ENCODE measurements around the gene F8A2. TPM values are rescaled to one million over a fixed set of nuclear protein-coding genes. Genes with fewer than 3 reads are reported as not detected.

The F8A2 gene
- total RNA-seq, 1 experiment from 2014 or later: not detected

- H3K9me3 ChIP-seq (ENCODE audit: control insufficient read depth, low read depth, low read length): peaks cover 27% of the 10 kb centered on the region
- no CpG with 5 or more reads among the region's 1 CpG for WGBS (ENCODE audit: extremely low coverage, insufficient read length, low lambda C conversion rate)
- Mint-ChIP-seq H3K36me3 (ENCODE audit: insufficient read depth in 1 of 3, low read depth in 3 of 3) (peaks cover 3 to 5% (median 3%) of the 10 kb centered on the region in 3 experiments; a peak in 5 of 7 replicates), H3K4me1 (no peaks in the 10 kb centered on the region), H3K4me3 (no peak overlapping the region), H3K9me3 (peaks cover 61 to 69% of the 10 kb centered on the region in 2 experiments), H3K27me3 (ENCODE audit: low read depth) (no peaks in the 10 kb centered on the region), H3K27ac (no peak overlapping the region)
- no peak overlapping the region for H3T11ph ChIP-seq (ENCODE audit: low read length)
- no peaks in the 10 kb centered on the region for H3K23me2 ChIP-seq (ENCODE audit: insufficient read length, low read depth, low read length, poor library complexity, severe bottlenecking)
- no peaks in the 10 kb centered on the region for H3K4me1 ChIP-seq (ENCODE audit: insufficient read depth, low read length)
- no peak overlapping the region for H3K27ac ChIP-seq (ENCODE audit: insufficient read length, low read depth, low read length)
- H3K4me2 ChIP-seq (ENCODE audit: insufficient read depth, insufficient read length, low read length): no peak overlapping the region
- no peak overlapping the region for H3K23ac ChIP-seq (ENCODE audit: insufficient read length, low read depth, low read length)
- no peak for TF ChIP-seq CTCF (conservative IDR thresholded peaks at IDR 0.05)
- no peak overlapping the region for H2BK15ac ChIP-seq (ENCODE audit: low read depth, low read length)
- H4K91ac ChIP-seq (ENCODE audit: insufficient read length, low read depth, low read length): no peak overlapping the region
- no peak overlapping the region for H3K4ac ChIP-seq (ENCODE audit: low read depth, low read length)
- H2BK20ac ChIP-seq (ENCODE audit: low read depth, low read length, poor library complexity, severe bottlenecking): no peak overlapping the region
- no peak overlapping the region for H2AK5ac ChIP-seq (ENCODE audit: insufficient read length, low read length)
- no peak overlapping the region for H3K9ac ChIP-seq (ENCODE audit: extremely low read depth, insufficient read length, low read length)
- H3K14ac ChIP-seq (ENCODE audit: insufficient read depth, low read length): no peak overlapping the region
- H3K56ac ChIP-seq (ENCODE audit: insufficient read length, low read depth, low read length): no peak overlapping the region
- H3K79me2 ChIP-seq (ENCODE audit: insufficient read depth, low read length): no peaks in the 10 kb centered on the region
- no peaks in the 10 kb centered on the region for H3K27me3 ChIP-seq (ENCODE audit: insufficient read depth, low read length)
- no peaks in the 10 kb centered on the region for H4K20me1 ChIP-seq (ENCODE audit: control insufficient read depth, insufficient read depth, insufficient read length)
- no peak overlapping the region for H4K8ac ChIP-seq (replicated peaks; ENCODE audit: insufficient read length, low read depth, low read length)
- no peak overlapping the region for H2BK5ac ChIP-seq (ENCODE audit: insufficient read length, low read length)
- no peak overlapping the region for H2BK120ac ChIP-seq (ENCODE audit: low read depth, low read length, poor library complexity, severe bottlenecking)
- no peak overlapping the region for H2AFZ ChIP-seq (ENCODE audit: low read length)
- no peak overlapping the region for H4K5ac ChIP-seq (ENCODE audit: insufficient read length, low read depth, low read length)
- H2BK12ac ChIP-seq (ENCODE audit: insufficient read length, low read depth, low read length): no peak overlapping the region
- no peaks in the 10 kb centered on the region for H3K79me1 ChIP-seq (ENCODE audit: insufficient read depth, low read depth, low read length, poor library complexity, severe bottlenecking)
- DNase-seq: no peak
- no peak overlapping the region for H3K18ac ChIP-seq (ENCODE audit: insufficient read length, low read depth, low read length)
These were observed 35.9 kb downstream of the F8A2 start for GRCh38 chrX:155417769-155418168.

Small RNA genes within 50 kb of the gene (microRNA-seq; reads per million reads assigned to microRNA genes)
- gene MIR1184-2 (ENCODE audit: borderline microRNAs expressed): not detected

Other genes starting within 250 kb of the F8A2 start
- gene VBP1, start 165.6 kb upstream of the F8A2 start, total RNA-seq (2021): 83.5 and 83.9 TPM in 2 replicates
- gene RAB39B, start 117.6 kb upstream of the F8A2 start, total RNA-seq (2021): 6.8 and 7.2 TPM in 2 replicates
- gene CLIC2, start 47.5 kb upstream of the F8A2 start, total RNA-seq (2021): 0.50 and 0.98 TPM in 2 replicates
- 5.6 and 6.1 TPM in 2 replicates for gene F8A3, start 76.5 kb downstream of the F8A2 start, total RNA-seq (2021)
- gene SPRY3, start 230.5 kb downstream of the F8A2 start, total RNA-seq (2021): 0.66 and 0.88 TPM in 2 replicates
- 13.7 and 14.2 TPM in 2 replicates for gene TMLHE, start 230.9 kb downstream of the F8A2 start, total RNA-seq (2021)

Data from H9 (cell line).